Activated T-helper 1 cell treated with anti-CD3 and anti-CD28 coated beads, Interleukin-2, amount 50 U/mL, for 16 hours (primary cell): ENCODE data around the gene TAGLN2.
A peak's percentile ranks its signal among the peaks of the same experiment; 100 is the strongest.

Experiments used
- DNase-seq, 2 donors: peaks; one replicate each; pipeline ENCODE4 v3.0.0-alpha.2; 2020; ENCODE audit warnings: low read depth in 1 of 2, low spot score in 1 of 2

TAGLN2 gene

DNA sequence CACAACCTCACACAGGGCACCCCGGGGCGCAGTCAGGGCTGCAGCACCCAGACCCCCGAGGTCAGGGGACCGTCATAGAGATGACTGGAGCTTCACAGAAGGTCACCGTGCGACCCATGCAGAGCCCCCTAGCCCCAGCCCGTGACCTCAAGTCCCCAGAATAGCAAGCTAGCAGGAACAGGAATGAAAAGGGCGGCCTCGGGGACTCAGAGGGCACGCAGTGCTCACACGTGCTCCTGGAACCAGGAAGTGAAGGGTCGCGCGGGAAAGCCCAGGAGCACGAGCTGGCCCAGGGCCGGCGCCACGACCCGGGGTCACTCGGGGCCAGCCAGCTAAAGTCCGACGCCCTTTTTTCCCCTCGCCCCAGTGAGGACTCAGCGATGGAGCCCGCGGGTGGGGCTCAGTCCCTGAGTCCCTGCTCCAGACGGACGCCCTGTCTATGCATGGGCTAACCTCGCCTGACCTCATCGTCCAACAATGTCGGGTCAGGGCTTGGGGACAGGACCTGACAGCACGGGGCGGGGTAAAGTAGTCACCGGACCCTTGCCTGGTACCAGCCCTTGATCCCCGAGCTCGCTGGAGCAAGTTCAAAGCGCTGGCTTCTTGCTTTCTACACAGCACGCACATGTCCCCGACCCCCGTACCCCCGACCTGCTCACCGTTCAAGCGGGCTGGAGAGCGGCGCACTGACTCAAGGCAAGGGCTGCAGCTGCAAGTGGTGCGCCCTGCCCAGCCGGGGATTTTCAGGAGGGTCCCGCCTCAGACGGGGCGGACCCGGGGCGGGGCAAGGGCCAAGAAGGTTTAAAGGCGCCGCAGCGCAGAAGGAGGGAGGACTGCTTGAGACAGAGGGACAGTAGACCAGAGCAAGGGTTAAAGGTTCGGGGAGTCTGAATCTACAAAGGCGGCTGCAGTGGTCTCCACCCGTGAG is at the start of gene TAGLN2:
Gene TAGLN2, minus strand, starts transcription at position 717 of the 928 bp plus-strand sequence. CDS start 4,998 bp downstream, outside the sequence.
- DNase-seq = peak; percentile 71 to 84

DNA sequence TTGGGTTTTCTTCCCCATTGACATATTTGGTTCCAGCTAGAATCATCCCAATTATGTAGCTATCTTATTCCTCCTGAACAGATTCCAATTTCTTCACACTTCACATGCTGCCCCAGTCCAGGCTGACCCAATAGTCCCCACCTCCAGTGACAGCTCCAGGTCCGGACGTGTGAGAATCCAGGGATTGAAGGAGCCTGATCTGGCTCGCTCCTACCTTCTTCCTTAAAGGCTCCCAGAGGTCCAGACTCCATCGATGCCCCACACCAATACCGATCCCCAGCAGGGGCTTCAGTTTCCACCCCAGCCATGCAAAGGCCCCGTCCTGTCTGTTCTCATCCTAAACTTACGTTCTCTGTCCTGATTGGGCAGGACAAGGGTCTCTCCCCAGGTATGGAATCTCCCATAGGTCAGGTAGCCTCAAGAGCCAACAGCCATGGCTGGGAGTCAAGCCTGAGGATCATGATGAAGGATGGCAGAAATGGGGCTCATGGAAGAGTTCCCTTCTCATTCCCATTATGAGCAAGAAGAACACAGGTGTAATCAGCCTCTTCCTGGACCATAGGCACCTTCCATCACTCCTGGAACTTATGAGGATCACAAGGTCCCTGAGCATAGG is 49.2 kb upstream of the TAGLN2 start:
- no peak for DNase-seq

DNA sequence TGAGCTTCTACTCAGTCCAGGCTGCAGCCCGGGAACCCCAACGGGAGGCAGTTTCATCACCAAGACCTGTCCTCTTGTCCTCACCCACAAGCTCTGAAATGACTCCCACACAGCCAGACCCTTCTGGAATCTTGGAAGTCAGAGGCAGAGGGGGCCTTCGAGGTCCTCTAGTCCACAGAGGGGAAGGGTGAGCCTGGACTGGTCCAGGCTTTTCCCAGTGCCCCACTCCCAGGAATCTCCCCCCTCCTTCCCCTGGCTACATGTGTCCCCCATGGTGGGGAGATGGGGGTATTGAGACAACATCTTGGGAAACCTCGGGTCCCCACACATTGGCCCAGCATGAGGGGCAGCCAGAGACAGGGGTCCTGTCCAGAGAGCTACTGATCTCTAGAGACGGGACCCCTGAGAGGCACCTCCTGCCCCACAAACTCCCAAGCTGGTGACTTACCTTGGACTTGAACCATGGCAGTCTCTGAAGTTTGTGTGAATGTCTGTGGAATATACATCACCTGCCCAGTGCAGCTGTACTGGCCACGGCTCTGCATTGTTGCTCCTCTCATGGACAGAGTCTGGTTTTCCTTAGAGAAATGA is 48.1 kb upstream of the TAGLN2 start:
- DNase-seq = no peak

- DNase-seq = no peak
These were observed 47.3 kb upstream of the TAGLN2 start for GRCh38 chr1:159972443-159973205.

GRCh38 chr1:159970932-159971342 is 45.6 kb upstream of the TAGLN2 start:
- DNase-seq = no peak

- DNase-seq = no peak
These were observed 43.6 kb upstream of the TAGLN2 start for GRCh38 chr1:159968901-159969300.

DNA sequence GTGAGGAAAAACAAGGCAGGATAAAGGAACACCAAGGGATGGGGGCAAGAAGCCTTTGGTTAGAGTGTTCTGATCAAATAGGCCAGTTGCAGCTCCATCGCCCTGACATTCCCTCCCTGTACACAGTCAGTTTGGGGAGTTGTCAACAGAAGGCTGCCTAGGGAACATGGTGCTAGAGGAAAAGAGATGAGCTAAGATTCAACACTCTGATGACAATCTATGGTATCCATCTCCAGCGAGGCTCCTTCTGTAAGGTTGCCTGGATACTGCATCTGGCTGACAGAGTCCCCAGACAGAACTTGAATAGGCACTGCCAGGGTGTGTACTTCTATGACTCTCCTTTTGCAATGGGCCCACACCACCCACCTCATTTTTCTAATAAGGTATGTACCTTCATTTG is 40.0 kb upstream of the TAGLN2 start:
- DNase-seq = no peak

- DNase-seq = no peak
These were observed 38.8 kb upstream of the TAGLN2 start for GRCh38 chr1:159964144-159964543.

DNA sequence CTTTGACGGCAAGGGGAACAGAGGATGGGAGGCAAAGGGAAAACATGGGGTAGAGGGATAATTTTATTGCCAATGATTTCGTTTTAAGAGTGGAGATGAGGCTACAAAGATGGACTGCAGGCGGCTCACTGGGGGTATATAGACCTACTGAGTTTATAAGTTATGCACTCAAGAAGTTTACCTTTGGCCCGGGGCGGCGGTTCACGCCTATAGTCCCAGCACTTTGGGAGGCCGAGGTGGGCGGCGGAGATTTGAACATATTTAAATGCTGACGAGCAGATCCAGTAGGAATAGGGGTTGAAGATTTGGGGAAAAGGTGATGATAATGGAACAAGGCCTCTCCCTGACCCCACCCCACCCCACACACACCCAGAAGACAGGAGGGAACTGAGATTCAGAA is 36.9 kb upstream of the TAGLN2 start:
- DNase-seq = no peak

GRCh38 chr1:159961636-159962035 is 36.3 kb upstream of the TAGLN2 start:
- DNase-seq = no peak

DNA sequence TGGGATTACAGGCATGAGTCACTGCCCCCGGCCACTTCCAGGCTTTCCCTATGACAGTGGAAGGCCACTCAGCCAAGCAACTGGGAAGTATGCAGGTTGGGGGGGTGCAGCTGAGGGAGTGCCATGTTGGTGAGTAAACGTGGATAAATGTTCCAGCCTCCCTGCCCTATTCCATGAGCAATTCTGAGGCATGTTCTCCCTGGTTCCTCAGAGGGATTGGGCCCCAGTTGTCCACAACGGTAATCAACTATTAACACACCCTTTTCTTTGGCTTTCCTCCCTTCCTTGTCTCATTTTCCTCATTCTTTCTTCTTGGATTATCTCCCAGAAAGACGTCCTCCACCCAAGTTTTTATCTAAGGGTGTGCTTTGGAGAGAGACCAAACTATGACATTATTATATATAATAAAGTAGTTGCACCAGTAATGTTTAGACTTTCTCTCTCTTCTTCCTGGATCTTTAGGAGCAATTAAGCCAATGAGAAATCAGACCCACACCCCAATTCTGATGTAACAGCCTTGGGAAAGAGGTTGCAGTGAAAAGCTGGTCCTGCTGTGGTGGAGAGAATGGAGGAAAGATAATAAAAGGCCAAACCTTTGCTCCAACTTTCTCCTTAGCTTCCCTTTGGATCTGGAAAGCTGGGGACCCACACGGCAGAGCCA is 35.5 kb upstream of the TAGLN2 start:
- no peak for DNase-seq

DNA sequence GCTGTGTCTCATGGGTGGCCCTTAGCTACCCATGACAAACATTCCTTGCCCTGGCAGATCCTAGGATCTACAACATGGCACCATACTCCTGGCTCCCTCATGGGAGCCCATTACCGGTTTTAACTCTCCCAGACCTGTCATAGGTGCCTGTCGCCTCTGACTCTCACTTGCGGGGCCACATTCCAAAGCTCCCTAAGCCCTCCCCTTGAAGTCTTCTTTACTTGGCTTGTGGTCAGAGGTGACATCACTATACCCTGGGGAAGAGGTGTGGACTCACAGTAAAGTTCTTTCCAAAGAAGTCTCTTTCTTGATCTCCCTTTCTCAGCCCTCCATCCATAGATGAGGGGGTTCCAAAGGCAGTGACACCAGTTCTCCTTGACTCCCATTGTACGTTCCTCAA is 34.1 kb upstream of the TAGLN2 start:
- no peak for DNase-seq

DNA sequence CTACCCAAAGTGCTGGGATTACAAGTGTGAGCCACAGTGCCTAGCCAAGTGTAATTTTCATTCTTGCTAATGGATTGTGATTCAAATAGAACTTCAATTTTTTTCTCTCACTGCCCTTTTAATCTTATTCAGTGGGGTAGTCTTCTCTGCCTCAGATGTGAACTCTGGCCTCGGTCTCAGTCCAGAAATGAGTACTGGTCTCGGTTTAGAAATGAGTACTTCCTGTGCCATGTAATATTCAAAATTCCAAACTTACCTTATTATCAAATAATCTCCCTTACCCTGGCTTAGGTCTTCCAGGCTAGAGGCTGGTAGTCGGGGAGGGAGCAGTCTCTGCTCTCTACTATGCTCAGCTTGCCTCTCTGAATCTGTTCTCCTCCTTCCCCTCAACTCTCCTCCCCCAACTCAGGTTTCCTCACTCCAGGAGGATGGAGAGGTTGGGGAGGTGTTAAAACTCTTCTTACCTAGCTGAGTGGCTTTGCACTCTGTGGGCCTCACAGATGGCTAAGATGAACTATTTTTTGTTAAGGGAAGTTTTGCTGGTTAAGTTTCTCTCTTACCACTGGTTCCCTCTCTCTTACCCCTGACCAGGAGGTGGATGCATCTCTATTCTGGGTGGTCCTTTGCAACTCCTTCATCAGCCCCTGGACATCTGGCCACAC is 33.5 kb upstream of the TAGLN2 start:
- DNase-seq = no peak

- no peak for DNase-seq
These were observed 32.5 kb upstream of the TAGLN2 start for GRCh38 chr1:159957824-159958268.

GRCh38 chr1:159955456-159955855 is 30.1 kb upstream of the TAGLN2 start:
- DNase-seq = no peak

DNA sequence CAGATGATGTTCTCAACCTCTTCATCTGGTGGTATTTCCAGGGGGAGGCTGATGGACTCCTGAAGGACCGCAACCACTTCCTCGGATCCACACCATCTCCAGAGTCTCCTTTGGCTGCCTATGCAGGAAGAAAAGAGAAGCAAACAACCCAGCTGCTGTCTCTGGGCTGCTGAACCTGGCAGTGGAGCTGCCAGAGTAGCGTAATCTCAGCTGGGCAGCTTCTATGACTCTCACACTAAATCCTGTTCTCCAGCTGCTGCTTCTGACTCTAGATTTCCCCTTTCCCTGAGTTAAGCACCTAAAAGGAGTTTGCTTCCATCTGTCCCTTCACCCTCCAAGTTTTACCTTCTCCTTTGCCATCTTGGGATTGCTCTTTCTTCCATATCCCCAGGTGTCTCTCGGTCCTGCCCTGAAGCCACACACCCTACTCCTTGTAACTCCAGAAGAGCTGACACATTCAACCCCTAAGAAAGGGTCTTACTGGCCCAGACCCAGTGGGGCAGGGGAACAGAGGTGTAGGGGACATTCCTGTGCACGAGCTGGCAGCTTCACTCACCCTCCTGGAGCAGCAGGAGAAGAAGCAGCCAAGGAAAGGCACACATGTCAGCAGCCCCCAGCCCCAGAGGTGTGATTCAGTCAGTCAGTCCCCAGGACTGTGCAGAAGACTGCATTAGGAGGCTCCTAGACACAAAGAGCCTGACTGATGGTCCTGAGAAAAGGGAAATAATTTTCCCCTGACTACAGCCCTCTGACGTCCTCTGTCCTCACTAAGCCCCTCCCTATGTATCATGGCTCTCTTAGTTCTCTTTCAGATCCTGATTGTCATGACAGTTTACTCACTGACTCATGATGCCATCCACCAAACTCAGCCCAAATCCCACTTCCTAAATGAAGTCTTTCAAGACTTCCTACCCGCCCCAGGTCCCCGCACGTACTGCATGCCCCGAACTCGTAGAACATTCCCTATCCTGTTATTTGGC is 28.5 kb upstream of the TAGLN2 start, which contains the start of gene SLAMF9:
Gene SLAMF9, minus strand, starts transcription at position 702 of the 980 bp plus-strand sequence. Its CDS starts 100 bp downstream, at position 602.
- no peak for DNase-seq

GRCh38 chr1:159952932-159953331 is 27.6 kb upstream of the TAGLN2 start:
- no peak for DNase-seq

DNA sequence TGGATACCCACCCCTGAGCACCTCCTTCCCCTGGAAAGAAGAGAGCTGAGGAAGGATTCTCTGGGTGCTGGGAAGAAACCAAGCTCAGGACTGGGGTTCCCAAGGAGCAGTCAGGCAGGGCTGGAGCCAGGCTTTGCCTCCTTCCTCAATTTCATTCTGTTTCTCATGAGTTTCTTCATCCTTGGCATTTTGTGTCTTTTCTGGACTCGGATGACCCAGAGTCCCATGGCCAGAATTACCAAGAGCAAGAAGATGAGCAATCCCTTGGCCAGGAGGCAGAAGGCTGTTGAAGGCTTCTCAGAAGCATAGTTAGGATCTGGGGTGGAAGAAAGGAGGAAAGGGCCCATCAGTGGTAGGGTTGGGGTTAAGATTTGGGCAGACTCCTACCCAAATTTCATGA is 26.2 kb upstream of the TAGLN2 start:
- DNase-seq = no peak

- no peak for DNase-seq
These were observed 25.7 kb upstream of the TAGLN2 start for GRCh38 chr1:159951016-159951415.
